HL-60 (cell line): ENCODE results near the gene VWA1.
"Not testable (repeated sequence)": the region's sequence is repeated elsewhere in the genome, so short reads cannot be mapped to it uniquely, and the experiment has no call there.

Experiments used
- CTCF ChIP-seq: IDR thresholded peaks from one replicate; pipeline ENCODE4 v1.5.1; 2011; ENCODE audit warnings: low read length, control low read depth, inconsistent platforms; ENCODE audit not compliant: insufficient read depth
- POLR2AphosphoS5 ChIP-seq: IDR thresholded peaks from 2 replicates; pipeline ENCODE4 v1.6.1; 2012; ENCODE audit warnings: low read depth
- TF ChIP-seq, protein P1 (sequence below): IDR thresholded peaks from 2 replicates; pipeline ENCODE4 v1.6.1; 2012; ENCODE audit warnings: low read depth; ENCODE audit not compliant: insufficient replicate concordance

DNA sequence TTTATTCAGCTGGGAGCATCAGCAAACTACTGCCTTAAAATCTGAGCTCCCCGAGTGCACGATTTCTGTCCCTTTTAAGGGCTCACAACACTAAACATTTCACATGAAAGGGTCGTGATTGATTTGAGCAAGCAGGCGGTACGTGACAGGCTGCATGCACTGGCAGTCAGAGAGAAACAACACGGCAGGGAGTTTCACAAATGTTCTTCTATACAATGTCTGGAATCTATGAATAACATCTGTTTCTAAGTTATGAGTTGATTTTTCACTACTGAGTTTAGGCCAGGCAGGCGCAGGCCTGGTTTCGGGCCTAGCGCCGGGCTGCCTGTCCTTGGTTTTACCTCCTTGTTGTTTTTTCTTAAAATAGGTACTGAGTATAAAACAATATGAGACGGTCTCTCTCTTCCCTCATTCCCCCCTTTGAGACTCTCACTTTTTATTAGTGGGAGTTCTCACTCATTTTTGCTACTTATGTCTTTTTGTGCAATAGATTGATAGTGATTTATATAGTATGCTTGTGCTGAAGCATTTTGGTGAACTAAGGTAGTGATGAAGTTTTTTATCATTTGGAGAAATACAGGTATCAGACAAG lies 23.1 kb upstream of the VWA1 start:
- TF ChIP-seq POLR2AphosphoS5, CTCF: not testable (repeated sequence)
- TF ChIP-seq, protein P1, sequence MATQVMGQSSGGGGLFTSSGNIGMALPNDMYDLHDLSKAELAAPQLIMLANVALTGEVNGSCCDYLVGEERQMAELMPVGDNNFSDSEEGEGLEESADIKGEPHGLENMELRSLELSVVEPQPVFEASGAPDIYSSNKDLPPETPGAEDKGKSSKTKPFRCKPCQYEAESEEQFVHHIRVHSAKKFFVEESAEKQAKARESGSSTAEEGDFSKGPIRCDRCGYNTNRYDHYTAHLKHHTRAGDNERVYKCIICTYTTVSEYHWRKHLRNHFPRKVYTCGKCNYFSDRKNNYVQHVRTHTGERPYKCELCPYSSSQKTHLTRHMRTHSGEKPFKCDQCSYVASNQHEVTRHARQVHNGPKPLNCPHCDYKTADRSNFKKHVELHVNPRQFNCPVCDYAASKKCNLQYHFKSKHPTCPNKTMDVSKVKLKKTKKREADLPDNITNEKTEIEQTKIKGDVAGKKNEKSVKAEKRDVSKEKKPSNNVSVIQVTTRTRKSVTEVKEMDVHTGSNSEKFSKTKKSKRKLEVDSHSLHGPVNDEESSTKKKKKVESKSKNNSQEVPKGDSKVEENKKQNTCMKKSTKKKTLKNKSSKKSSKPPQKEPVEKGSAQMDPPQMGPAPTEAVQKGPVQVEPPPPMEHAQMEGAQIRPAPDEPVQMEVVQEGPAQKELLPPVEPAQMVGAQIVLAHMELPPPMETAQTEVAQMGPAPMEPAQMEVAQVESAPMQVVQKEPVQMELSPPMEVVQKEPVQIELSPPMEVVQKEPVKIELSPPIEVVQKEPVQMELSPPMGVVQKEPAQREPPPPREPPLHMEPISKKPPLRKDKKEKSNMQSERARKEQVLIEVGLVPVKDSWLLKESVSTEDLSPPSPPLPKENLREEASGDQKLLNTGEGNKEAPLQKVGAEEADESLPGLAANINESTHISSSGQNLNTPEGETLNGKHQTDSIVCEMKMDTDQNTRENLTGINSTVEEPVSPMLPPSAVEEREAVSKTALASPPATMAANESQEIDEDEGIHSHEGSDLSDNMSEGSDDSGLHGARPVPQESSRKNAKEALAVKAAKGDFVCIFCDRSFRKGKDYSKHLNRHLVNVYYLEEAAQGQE: not testable (repeated sequence)
